Kidney glomerular epithelial cell (primary cell): ENCODE data around the gene SLC24A3.
A peak's percentile ranks its signal among the peaks of the same experiment; 100 is the strongest.

Experiments used
- DNase-seq: peaks from one replicate; lab custom pipeline; 2025; lab: John Stamatoyannopoulos, UW

The SLC24A3 gene

GRCh38 chr20:19212469-19212815 lies at the start of gene SLC24A3:
TSS of gene SLC24A3 (plus strand) at chr20:19212642.
- no peak for DNase-seq

- DNase-seq, result no peak
Measured at GRCh38 chr20:19170148-19170547, 42.3 kb upstream of the SLC24A3 start.

- no peak for DNase-seq
Measured at GRCh38 chr20:19172637-19173036, 39.8 kb upstream of the SLC24A3 start.

- no peak for DNase-seq
Measured at GRCh38 chr20:19176470-19177052, 35.9 kb upstream of the SLC24A3 start.

- DNase-seq, result no peak
Measured at GRCh38 chr20:19181552-19181951, 30.9 kb upstream of the SLC24A3 start.

- DNase-seq, result no peak
Measured at GRCh38 chr20:19185083-19185482, 27.4 kb upstream of the SLC24A3 start.

GRCh38 chr20:19193349-19193748 lies 19.1 kb upstream of the SLC24A3 start:
- no peak for DNase-seq

GRCh38 chr20:19205981-19206396 lies 6.5 kb upstream of the SLC24A3 start:
- peak; percentile 63 for DNase-seq

GRCh38 chr20:19207541-19207940 lies 4.9 kb upstream of the SLC24A3 start:
- no peak for DNase-seq

GRCh38 chr20:19210391-19211155 lies 1.9 kb upstream of the SLC24A3 start:
- no peak for DNase-seq

GRCh38 chr20:19211252-19211651 lies 1.2 kb upstream of the SLC24A3 start:
- no peak for DNase-seq

GRCh38 chr20:19211661-19212468 lies 577 bp upstream of the SLC24A3 start:
- DNase-seq, result no peak

- DNase-seq, result no peak
Measured at GRCh38 chr20:19212821-19213502, 520 bp downstream of the SLC24A3 start.

- DNase-seq, result no peak
Measured at GRCh38 chr20:19213946-19214490, 1.6 kb downstream of the SLC24A3 start.

- no peak for DNase-seq
Measured at GRCh38 chr20:19218411-19218810, 6.0 kb downstream of the SLC24A3 start.

GRCh38 chr20:19222520-19223040 lies 10.1 kb downstream of the SLC24A3 start:
- no peak for DNase-seq

- DNase-seq, result no peak
Measured at GRCh38 chr20:19223640-19224039, 11.2 kb downstream of the SLC24A3 start.

GRCh38 chr20:19231359-19232035 lies 19.1 kb downstream of the SLC24A3 start:
- DNase-seq, result no peak

GRCh38 chr20:19232997-19233794 lies 20.8 kb downstream of the SLC24A3 start:
- no peak for DNase-seq

GRCh38 chr20:19236371-19237055 lies 24.1 kb downstream of the SLC24A3 start:
- no peak for DNase-seq
